SKM-1 treated with dmso at 0.1 percent for 144 hours (cell line): ENCODE measurements around the gene LTBP3.

Source experiments
- DNase-seq: peaks from one replicate; lab custom pipeline; 2025; ENCODE audit not compliant: unreplicated experiment; lab: John Stamatoyannopoulos, UW

Gene LTBP3

DNA sequence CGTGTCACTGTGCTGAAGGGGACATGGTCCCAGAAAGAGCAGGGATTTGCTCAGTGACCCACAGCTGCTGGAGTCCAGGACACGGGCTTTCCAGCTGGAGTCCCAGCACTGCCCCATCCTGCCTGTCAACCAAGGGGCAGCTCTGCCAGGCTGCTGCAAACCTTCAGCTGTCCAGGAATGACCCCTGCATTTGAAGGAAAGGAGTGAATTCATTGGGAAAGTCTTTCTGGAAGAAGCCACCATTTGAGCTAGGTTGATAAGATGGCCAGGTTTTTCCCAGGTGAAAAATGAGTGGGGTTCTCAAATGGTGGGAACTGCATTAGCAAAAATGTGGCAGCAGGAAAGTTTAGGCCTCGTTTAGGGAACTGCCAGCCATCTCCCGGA lies 28.1 kb upstream of the LTBP3 start:
- no peak for DNase-seq

DNA sequence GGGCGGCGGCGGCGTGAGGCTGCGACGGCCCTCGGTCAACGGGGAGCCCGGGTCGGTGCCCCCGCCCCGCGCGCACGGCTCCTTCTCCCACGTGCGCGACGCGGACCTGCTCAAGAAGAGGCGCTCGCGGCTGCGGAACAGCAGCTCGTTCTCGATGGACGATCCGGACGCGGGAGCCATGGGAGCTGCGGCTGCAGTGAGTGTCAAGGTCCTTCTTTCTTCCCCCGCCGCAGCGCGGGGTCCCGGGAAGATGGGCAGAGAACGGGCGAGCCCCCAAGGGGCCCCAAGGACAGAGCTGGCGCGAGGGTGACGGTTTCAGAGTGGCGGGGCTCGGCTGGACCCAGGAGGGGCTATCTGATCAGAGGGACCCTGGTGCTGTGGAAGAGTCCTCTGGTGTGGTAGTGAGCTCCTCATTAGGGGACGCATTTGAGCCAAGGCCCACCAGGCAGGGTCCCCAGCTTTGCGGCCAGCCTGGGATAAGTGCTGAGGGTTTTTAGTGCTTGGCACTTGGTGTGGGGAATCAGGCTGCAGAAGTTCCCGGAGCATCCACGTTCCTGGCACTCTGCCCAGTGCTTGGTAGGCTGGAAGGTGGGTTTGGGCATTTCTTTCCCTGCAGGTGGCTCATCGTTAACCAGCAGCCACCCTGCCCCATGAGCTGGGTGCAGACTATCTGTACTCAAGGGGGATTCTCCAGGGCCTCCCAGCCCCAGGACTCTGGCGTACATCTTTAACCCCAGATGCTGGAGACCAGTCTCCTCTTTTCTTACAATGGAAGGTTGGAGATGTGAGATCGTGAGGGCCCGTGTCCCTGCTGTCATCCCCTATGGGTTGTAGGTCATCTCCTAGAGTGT lies 27.5 kb upstream of the LTBP3 start:
- DNase-seq, result no peak

DNA sequence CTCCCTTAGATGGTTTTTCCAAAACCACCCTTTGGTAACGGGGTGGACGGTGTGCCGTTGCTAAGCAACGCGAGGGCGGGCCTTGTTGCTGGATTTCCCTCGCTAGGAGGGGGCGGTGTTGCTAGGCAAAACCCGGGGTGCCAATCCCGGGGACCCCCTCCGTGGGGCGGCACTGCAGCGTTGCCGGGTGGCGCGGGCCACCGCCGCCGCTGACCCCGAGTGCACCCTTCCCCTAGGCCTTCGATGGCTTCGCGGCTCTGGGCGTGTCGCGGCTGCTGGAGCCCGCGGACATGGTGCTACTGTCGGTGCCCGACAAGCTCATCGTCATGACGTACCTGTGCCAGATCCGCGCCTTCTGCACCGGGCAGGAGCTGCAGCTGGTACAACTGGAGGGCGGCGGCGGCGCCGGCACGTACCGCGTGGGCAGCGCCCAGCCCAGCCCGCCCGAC lies 26.6 kb upstream of the LTBP3 start:
- no peak for DNase-seq

DNA sequence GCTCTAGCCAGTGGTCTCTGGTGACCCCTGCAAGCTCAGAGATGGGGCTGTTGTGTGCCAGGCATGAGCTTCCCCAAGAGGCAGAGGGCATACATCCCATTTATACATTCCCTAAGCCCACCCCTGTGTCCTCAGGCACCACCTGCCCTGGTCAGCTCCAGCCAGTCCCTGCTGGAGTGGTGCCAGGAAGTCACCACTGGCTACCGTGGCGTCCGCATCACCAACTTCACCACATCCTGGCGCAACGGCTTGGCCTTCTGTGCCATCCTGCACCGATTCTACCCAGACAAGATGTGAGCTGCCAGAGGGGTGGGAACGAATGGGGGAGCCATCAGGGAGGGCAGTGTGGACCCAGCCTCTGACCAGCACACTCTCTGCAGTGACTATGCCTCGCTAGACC lies 25.9 kb upstream of the LTBP3 start:
- DNase-seq, result no peak

DNA sequence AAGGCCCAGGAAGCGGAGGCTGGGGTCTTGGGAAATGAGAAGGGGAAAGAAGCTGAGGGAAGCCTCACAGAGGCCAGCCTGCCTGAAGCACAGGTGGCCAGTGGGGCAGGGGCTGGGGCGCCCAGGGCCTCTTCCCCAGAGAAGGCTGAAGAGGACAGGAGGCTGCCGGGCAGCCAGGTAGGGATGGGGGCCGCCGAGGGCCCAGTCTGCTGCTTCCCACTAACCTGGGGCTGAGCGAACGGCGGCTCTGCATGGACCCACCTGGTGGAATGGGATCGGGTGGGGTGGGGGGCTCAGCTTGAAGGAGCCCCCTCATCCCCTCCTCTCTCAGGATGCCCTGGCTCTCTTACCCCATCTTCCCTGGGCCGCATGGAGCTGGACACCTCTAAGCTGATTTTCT lies 25.4 kb upstream of the LTBP3 start:
- DNase-seq, result no peak

DNA sequence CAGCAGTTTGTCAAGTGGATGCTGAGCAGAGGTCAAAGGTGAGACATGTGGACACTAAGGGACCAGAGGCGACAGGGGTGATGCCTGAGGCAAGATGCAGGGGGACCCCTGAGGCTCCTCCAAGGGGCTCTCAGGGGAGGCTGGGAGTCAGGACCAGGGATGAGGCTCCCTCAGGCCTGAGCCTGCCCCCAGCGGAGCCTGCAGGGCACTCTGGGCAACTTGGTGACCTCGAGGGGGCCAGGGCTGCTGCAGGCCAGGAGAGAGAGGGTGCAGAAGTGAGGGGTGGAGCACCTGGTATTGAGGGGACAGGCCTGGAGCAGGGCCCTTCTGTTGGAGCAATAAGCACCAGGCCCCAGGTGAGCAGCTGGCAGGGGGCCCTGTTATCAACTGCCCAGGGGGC lies 23.8 kb upstream of the LTBP3 start:
- no peak for DNase-seq

DNA sequence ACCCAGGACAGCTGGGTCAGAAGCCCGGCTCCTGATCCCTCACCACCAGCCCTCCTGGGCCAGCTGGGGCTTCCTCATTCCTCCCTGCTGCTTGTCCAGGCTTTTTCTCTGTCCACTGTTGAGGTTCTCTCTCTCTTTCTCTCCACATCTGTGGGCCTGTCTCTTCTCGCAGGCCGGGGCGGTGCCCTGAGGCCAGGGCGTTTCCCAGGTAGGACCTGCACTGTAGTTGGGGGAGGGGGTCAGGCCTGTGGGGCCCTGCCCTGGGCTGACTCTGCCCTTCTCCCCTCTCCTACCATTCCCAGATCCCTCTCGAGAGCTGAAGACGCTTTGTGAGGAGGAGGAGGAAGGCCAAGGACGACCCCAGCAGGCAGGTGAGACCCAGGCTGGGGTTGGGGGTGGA lies 22.6 kb upstream of the LTBP3 start:
- DNase-seq, result no peak

DNA sequence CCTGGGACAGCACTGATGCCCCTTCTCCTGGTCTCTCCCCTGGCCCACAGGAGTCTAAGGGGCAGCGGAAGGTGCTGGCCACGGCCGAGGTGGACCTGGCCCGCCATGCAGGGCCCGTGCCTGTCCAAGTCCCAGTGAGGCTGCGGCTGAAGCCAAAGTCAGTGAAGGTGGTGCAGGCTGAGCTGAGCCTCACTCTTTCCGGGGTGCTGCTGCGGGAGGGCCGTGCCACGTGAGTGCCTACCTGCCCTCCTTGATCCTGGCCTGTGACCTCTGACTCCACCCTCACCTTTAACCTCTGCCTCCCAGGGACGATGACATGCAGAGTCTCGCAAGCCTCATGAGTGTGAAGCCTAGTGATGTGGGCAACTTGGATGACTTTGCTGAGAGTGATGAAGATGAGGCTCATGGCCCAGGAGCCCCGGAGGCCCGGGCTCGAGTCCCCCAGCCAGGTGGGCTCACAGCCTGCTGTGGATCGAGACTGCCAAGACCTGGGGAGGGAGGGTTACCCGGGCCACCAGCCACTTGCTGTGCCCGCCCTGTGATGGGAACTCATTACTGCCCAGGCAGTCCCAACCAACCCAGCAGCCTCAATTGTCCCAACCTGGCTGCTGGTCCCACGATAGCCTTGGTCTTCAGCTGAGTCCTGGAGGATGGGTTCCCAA lies 22.0 kb upstream of the LTBP3 start:
- DNase-seq, result no peak

DNA sequence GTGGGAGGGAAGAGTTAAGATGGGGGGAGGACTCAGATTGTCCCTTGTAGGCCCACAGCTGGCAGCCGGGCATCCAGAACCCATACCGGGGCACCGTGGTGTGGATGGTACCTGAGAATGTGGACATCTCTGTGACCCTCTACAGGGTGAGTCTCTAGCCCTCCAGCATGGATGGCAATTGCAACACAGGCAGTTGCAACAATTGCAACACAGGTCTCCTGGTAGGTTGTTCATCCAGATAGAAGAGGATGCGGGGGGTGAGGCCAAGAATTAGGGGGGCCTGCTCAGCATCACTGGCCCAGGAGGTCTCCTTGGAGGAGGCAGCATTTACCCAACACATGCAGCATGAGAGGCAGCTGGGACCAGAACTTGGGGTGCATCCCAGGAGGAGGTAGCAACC lies 21.1 kb upstream of the LTBP3 start:
- peak; percentile 14 for DNase-seq

DNA sequence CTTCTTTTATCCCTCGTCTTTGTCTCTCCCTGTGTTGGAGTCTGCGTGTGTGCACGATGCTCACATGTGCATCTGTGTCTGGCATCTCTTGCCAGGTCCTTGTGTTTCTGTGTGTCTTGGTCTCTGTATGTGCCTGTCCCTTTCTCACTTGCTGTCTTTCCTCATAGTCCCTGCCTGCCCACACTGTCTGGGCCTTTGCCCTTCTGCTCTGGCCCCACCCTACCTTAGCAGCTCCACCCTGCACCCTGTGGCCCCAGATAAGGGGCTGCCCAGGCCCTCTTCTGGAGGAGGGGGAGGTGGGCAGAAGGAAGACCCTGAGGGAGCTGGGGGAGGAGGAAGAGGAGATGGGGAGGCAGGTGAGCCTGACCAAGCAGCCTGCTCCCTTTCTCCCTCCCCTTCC lies 20.5 kb upstream of the LTBP3 start:
- no peak for DNase-seq

DNA sequence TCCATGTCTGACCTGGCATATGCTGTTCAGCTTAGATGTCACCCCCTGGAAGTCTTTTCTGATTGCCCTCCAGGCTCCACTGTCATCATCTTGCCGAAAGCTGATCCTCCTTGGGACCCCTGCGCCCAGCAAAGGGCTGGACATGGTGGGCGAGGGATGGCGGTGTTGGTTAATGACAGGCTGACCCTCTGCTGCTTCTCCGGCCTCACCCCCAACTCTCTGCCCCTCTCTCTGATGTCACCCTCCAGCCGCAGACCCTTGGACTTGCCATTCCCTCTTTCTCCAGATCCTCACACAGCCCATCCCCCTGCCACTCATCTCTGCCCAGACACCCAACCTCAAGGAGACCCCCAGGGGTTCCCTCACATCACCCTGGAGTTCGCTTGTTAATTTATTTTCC lies 20.0 kb upstream of the LTBP3 start:
- DNase-seq, result no peak

DNA sequence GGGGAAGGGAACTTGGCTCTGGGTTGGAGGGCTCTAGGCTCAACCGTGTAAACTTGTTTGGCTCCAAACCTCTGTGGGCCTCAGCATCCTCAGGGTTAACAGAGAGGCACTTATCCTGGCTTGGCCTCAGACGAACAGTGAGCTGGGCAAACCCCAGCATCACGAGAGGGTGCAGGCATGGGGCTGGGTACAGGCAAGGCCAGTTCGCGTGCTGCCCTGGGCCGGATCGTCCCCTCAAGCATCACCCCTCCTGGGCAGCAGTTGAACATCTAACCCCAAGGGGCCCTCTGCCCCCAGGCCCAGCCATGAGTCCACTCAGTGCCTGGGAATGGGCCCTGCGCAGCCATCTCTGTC lies 19.6 kb upstream of the LTBP3 start:
- no peak for DNase-seq

DNA sequence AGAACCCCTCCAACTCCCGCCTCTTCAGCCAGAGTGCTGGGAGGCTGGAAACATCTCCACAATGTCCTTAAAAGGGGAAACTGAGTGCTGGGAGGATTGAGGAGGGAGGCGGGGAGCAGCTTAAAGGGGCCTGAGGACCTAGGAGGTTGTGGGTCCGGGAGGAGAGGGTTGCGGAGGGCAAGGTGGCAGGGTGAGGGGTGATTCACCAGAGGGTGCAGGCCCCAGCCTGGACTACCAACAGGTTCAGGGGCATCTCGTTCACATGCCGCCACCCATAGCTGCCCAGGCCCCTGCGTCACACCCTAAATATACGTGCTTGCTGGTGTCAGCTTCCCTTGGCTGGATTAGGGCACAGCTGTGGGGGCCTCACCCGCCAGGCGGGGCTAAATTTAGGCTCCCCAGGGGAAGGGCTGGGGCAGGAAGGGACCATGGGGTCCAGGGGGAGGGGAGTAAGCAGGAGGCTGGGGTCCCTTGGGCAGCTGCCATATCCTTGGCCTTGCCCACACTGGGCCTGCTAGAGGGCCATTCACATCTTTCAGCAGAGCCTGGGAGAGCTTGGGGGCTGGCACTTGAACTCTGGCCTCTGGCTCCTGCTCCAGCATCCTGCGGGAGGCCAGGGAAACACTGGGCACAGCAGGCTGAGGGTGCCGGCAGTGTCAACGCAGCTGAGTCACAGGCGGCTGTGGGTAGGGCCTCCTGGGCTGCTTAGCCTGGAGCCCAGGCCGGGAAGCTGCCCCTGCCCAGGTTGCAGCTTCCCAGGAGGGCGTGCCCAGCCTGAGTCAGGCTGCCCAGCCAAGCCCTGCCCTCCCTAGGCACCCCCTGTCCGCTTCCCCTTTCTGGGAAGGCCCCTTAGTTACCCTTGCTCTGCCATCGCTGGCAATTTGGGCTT lies 19.0 kb upstream of the LTBP3 start:
- DNase-seq, result peak; percentile 33

DNA sequence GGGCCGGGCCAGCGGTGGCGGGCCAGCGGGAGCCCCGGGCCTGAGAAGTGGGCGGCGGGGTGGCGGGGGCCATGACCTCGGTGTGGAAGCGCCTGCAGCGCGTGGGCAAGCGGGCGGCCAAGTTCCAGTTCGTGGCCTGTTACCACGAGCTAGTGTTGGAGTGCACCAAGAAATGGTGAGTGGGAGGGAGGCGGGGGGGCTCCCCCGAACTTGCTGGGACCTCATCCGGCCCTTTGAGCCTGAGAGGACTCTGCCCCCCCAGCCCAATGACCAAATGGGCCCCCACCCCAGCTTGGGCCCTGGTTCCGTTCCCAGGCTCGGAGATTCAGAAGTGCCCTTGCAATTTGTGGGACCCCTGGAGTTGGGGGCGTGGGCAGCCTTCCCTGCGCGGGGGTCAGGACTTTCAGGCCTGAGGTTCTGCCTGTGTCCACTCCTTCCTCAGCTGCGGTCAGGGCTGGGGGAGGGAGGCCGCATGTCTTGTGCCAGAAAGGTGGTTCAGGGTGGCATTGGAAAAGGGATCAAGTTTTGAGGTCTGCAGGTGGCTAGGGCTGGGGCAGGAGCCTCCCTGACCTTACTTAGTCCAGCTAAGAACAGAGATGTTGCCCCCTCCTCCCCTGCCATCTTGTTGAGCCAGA lies 18.2 kb upstream of the LTBP3 start:
- DNase-seq, result no peak

DNA sequence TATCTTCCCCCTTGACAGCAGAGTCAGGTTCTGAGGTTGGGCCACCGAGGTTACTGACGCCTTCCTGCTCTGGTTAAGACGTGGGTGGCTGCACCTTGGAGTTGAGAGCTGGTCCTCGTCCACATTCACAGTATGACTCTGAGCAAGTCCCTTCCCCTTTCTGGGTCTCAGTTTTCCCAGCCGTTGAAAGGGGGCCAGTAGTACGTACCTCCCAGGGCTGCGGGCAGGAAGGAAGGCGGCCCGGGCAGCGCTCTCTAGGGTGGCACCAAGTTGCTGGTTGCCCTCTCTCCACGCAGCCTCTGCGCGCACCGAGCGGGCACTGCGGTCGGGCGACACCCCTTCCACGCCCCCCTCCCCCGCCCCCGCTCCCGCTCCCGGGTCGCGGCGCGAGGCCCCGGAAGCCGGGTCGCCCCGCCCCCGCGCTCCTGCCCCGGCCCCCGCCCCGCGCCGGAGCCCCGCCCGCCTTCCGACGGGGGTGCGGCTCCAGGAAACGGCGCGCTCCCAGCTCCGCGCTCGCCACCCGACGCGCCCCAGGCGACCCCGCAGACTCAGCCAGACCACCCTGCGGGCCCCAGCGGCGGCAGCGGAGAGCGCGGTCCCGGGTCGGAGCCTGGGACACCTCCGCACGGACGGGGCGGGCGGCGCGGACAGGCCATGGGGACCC lies 17.5 kb upstream of the LTBP3 start, which contains the start of gene EHBP1L1:
EHBP1L1 (plus strand) TSS at position 486 of the 664 bp plus-strand sequence. CDS start 250 bp downstream, outside the sequence.
- peak; percentile 59 for DNase-seq

DNA sequence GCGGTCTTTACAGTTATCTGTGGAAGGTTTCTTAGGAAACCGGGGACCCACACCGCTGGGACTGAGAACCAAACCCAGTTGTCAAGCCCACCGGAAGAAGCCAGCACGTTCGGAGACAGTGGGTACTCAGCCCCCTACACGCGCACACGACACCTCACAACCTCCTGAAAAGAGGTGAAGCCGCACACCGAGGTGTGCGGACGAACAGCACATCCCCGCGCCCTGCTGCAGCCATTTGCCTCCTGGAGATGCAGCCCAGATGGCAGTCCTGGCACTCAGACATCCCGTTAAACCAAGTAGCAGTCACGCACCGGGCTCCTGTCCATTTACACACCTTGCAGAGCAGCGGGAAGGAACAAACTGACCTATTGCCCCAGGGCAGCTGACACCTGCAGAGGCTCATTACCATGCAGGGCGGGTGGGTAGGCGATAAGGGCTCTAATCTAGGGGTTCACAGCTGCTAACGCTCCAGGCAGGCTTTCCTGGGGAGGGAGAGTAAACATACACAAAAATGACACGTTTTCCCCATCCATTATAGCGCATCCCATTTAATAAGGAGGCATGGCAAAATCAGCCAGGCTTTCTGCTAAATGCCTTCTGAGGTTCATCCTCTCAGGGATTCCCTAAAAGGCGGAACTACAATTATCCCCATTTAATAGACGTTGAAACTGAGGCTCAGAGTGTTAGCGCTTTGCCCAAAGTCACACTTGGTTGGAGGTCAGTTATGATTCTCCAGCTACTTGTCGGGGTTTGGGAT lies 16.8 kb upstream of the LTBP3 start:
- DNase-seq, result no peak

DNA sequence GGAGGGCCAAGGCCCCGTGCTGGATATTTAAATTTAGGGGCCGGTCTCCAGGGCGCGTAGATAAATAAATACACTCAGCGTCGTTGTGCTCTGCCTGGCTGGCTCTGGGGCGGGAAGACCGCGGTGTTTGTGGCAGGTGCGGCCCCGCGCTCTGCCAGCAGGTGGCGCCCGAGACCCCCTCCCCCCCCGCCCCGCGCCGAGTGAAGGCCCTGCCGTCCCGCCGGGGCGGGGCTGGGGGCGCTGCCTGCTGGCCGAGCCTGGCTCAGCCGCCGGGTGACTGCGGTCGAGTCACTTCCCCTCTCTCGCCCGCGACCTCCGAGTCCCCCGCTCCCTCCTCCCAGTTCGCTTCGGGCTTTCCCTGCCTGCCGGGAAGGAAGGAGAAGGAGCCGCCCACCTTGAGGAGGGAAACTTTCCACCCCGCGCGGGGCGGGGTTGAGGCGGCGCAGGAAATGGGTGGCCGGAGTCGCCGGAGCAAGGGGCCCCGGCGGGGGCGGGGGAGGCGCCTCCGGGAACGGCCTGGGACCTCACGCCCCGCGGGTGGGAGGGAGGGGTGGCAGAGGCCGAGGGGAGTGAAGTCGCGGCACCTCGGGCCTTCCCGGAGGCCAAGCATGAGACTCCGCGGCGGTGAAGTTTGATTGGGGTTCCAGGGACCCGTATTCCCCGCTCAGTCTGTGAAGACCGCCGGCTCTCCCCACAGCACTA lies 16.1 kb upstream of the LTBP3 start:
- peak; percentile 93 for DNase-seq

DNA sequence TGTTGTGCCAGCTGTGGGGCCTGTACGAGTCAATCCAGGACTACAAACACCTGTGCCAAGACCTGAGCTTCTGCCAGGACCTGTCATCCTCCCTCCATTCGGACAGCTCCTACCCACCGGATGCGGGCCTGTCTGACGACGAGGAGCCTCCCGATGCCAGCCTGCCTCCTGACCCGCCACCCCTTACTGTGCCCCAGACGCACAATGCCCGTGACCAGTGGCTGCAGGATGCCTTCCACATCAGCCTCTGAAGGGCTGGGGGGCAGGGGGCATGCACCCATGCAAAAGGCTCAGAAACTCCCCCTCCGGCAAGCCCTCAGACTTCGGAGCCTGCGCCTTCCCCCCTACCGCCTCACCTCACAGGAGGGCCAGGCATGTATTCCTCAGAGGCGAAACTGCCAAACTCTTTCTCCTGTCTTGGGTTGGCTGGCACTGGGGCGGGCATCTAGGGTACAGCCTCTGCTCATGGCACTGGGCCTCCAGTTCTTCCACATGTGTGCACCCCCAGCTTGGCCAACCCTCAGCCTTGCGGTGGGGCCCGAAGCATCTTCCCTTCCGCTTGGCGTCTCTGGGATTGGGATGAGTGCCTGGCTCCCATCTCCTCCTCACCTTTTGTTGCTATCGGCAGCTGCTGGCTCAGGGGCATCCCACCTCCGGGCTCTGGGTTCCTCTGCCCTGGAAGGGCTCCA lies 15.4 kb upstream of the LTBP3 start:
- DNase-seq, result no peak
